ENCODE results near the gene PGAP6. TPM values are rescaled to one million over a fixed set of nuclear protein-coding genes. Genes with fewer than 3 reads are reported as not detected.

Gene PGAP6
- total RNA-seq, 4 donors from 2014 or later = 18.3 to 43.5 (median 28.3) TPM

DNA sequence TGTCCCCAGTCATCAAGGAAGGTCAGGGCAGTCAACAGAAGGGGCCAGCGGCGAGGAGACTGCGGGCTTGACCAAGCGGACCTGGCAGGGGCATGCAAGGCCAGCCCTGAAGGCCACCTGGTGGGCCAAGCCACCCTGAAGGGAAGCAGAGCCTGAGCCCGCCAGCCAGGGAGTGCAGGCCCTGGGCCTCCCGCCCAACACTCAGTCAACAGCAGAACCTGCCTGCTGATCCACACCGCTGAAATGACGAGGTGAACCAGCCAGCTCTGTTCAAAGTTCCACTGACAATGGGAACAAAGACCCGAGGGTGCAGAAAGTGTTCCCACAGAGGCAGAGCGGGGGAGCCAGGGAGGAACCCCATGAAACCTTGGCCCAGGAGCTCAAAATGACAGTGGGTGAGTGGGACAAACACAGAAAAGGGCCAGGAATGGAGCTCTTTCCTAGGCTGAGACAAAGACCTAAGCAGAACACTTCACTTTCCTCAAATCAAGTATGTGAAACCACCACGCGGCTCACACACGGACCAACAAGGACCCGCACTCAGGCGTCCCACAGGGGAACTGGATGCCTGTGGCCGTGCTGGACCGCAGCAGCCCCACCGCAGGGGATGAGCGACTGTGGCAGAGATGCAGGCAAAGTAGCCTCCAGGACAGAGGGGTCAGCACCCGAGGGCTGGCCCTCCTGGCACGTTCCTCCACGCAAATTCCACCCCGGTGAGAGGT, 41.2 kb downstream of the PGAP6 start:
- TF ChIP-seq, protein P1, sequence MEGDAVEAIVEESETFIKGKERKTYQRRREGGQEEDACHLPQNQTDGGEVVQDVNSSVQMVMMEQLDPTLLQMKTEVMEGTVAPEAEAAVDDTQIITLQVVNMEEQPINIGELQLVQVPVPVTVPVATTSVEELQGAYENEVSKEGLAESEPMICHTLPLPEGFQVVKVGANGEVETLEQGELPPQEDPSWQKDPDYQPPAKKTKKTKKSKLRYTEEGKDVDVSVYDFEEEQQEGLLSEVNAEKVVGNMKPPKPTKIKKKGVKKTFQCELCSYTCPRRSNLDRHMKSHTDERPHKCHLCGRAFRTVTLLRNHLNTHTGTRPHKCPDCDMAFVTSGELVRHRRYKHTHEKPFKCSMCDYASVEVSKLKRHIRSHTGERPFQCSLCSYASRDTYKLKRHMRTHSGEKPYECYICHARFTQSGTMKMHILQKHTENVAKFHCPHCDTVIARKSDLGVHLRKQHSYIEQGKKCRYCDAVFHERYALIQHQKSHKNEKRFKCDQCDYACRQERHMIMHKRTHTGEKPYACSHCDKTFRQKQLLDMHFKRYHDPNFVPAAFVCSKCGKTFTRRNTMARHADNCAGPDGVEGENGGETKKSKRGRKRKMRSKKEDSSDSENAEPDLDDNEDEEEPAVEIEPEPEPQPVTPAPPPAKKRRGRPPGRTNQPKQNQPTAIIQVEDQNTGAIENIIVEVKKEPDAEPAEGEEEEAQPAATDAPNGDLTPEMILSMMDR (IDR thresholded peaks at IDR 0.05; ENCODE audit: low read depth) = no peak

DNA sequence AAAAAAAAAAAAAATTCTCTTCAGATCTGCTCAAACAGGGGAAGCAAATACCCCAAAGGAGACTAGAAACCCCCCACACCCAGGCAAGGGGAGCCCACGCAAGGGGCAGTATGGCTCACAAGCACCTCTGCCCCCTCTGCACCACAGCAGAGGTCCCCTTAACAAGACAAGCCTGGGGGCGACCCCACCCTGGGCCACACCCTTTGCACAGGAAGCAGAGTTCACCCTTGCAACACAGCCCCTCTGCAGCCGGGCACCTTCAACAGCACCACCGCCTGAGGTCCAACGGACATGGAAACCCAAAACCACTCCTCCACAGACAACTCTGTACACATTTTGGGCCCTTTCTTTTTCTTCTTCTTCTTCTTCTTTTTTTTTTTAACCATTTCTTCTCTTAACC, 42.1 kb downstream of the PGAP6 start:
- TF ChIP-seq, protein P1 (IDR thresholded peaks at IDR 0.05; ENCODE audit: low read depth) = no peak

DNA sequence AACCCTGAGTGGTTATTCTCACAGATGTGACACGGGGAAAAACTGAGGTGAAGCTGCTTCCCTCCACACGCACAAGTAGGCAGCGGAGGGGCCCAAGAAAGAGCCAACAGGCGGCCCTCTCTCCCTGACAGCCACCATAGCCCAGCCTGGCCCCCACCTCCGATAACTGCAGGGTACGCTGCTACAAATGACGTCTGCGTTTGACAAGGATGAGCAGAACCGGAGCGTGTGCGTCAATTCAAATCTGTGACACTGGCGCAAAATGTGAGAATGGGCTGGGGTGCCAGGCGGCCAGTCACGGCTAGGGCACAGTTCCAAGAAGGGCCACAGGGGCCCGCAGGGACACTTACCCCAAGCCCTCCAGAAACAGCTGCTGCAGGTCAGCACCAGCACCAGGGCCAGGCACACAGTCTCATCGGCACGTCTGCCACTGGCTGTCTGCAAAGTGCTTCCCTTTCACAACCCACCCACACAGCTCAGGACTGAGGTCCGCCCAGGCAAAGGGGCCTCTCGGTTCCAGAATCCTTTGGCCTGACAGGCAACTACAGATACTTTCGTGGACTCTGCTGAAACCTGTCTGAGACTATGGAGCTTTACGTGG, 43.7 kb downstream of the PGAP6 start:
- TF ChIP-seq, protein P1 (IDR thresholded peaks at IDR 0.05; ENCODE audit: low read depth) = no peak

DNA sequence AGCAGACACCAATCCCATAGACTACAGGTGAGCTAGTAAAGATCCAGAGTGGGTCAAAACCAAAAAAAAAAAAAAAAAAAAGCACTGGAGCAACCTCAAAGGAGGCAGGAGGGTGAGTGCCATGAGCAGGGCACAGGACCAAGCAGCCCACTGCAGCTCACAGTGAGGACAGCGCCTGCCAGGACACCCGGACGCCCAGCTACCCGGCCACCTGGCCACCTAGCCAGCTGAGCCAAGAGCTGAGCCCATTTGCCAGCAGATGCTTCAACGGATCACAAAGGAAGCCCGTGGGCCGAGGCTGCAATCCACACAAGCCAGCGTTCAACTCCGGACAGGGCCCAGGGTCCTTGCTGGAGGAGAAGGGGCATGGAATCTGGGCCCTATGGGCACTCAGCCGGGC, 44.3 kb downstream of the PGAP6 start:
- TF ChIP-seq, protein P1 (IDR thresholded peaks at IDR 0.05; ENCODE audit: low read depth) = no peak

DNA sequence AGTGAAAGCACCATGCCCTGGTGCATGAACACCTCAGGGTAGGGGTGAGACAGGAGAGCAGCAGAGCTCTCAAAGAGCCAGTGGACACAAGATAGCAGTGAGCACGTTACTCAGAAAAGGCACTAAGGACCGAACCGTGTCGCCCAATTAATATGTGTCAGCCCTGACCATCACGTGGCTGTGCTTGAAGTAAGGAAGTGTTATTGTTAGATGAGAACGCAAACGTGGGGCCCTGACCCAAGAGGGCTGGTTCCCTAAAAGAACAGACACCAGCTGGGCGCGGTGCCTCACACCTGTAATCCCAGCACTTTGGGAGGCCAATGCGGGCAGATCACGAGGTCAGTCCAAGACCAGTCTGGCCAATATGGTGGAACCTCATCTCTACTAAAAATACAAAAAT, 45.5 kb downstream of the PGAP6 start:
- TF ChIP-seq, protein P1 (IDR thresholded peaks at IDR 0.05; ENCODE audit: low read depth) = no peak

DNA sequence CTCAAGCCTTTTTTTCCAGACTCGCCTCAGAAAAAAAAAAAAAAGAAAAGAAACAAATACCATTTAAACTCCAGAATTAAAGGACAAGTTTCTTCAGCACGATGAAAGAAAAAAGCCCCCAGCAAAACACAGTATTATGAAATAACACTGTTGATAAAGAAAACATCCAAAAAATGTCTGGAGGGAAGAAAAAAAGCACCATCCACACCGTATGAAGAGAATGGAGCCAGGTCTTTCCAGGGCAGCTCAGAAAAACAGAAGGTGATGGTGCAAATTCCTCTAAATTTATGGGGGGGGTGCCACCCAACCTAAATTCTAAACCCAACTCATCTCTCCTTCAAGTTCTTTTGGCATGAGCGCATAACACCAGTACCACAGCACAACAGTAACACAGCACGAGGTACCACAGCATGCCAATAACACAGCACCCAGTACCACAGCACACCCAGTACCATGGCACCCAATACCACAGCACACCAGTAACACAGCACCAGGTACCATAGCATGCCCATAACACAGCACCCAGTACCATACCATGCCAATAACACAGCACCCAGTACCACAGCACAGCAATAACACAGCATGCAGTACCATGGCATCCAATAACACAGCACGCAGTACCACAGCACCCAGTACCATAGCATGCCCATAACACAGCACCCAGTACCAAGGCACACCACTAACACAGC, 48.2 kb downstream of the PGAP6 start:
- TF ChIP-seq, protein P1 (IDR thresholded peaks at IDR 0.05; ENCODE audit: low read depth) = no peak

DNA sequence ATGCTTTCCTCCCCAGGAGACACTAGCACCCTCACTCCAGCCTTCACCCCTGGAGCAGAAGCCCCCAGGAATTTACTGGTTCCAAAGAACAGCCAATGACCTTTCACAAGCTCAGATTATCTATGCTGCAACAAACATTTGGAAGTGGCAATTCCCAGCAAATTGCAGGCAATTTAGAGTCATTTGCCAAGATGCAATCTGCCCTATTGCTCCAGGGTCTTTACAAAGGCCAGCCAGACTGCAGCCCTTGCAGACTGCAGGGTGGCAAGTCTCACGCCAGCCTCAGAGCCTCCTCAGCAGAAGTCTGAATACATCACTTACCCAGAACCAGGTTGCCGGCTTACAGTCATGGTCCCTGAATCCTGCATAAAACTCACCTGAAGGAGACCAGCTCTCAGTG, 51.0 kb downstream of the PGAP6 start:
- TF ChIP-seq, protein P1 (IDR thresholded peaks at IDR 0.05; ENCODE audit: low read depth) = no peak
